HUES48 (cell line): Measurements from ENCODE around the gene EXOC3.

Source experiments
- H3K27ac ChIP-seq: one replicate; pipeline ENCODE4 v1.7.0; 2013; ENCODE audit warnings: low read depth, low read length, inconsistent platforms
- H3K27me3 ChIP-seq: 2 replicates; pipeline ENCODE4 v1.6.1; 2013; ENCODE audit warnings: mild to moderate bottlenecking, low read length; ENCODE audit not compliant: control insufficient read depth, insufficient read depth
- H3K36me3 ChIP-seq: 2 replicates; pipeline ENCODE4 v1.6.1; 2013; ENCODE audit warnings: low read length; ENCODE audit not compliant: control insufficient read depth, insufficient read depth
- H3K4me1 ChIP-seq: 2 replicates; pipeline ENCODE4 v1.6.1; 2013; ENCODE audit warnings: mild to moderate bottlenecking, low read length; ENCODE audit not compliant: control insufficient read depth, insufficient read depth
- H3K4me3 ChIP-seq: 2 replicates; pipeline ENCODE4 v1.5.1; 2013; ENCODE audit warnings: mild to moderate bottlenecking, low read depth, low read length
- H3K9ac ChIP-seq: 2 replicates; pipeline ENCODE4 v1.6.1; 2013; ENCODE audit warnings: mild to moderate bottlenecking, low read depth, low read length, moderate library complexity
- H3K9me3 ChIP-seq: 2 replicates; pipeline ENCODE4 v1.6.1; 2013; ENCODE audit warnings: low read length; ENCODE audit not compliant: control insufficient read depth, insufficient read depth

Gene EXOC3

DNA sequence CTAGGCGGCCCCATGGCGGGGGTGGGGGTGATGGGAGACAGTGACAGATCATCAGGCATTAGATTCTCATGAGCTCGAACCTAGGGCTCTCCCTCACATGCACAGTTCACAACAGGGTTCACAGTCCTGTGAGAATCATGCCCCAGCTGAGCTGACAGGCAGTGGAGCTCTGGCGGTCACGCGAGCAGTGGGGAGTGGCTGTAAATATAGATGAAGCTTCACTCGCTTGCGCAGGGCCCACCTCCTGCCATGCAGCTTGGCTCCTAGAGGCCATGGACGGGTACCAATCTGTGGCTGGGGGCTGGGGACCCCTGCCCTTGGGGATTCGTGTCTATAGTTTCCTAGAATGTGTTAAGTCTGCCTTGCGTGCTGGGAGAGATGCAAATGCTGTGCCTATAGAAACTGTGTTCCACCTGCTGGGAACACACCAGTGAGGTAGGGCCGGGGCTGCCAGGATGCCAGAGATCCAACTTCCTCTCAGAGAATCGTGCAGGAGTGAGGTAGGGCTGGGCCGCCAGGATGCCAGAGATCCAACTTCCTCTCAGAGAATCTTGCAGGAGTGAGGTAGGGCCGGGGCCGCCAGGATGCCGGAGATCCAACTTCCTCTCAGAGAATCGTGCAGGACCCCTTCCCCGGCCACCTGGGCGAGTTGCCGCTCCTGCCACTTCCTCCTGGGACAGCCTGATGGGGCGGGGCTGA lies 14.1 kb upstream of the EXOC3 start:
- Histone ChIP-seq H3K4me1 (no peaks in the 10 kb centered on the region), H3K27ac (no peak overlapping the region), H3K36me3 (no peaks in the 10 kb centered on the region), H3K27me3 (no peaks in the 10 kb centered on the region), H3K9me3 (no peaks in the 10 kb centered on the region), H3K4me3 (no peak overlapping the region), H3K9ac (no peak overlapping the region)

DNA sequence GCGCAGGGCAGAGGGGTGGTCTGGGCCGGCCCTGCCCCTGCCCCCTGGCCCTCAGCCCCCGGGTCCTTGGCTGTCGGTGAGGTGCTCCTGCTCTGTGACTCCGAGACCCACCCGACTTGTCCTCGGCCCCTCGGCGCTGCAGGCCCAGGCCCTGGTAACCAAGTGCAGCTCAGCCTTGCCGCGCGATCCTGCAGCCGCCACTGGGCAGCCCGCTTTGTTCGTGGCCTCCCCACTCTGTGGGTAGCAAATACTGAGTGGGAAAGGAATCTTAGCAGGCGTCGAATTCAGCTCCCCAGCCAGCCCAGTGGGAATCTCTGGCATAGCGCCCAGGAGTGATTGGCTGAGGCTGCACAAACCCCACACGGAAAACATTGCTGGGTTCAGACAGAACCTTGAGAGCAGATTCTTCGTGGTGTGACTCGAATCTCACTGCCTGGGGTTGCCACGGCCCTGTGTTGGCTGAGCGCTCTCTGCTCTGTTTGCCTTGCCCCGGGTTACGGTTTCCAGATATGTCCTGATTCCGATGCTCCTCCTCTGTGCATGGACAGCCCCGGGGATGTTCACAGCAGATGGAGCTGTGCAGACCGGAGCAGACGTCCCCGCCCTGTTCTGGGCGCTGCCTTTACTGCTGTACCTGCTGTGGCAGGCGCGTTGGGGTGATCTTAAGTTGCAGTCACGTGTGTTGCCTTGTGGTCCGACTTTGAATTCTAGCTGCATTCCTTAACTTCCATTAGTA lies 13.4 kb upstream of the EXOC3 start:
- Histone ChIP-seq H3K4me1 (no peaks in the 10 kb centered on the region), H3K4me3 (no peak overlapping the region), H3K36me3 (no peaks in the 10 kb centered on the region), H3K27ac (no peak overlapping the region), H3K27me3 (no peaks in the 10 kb centered on the region), H3K9me3 (no peaks in the 10 kb centered on the region), H3K9ac (no peak overlapping the region)

DNA sequence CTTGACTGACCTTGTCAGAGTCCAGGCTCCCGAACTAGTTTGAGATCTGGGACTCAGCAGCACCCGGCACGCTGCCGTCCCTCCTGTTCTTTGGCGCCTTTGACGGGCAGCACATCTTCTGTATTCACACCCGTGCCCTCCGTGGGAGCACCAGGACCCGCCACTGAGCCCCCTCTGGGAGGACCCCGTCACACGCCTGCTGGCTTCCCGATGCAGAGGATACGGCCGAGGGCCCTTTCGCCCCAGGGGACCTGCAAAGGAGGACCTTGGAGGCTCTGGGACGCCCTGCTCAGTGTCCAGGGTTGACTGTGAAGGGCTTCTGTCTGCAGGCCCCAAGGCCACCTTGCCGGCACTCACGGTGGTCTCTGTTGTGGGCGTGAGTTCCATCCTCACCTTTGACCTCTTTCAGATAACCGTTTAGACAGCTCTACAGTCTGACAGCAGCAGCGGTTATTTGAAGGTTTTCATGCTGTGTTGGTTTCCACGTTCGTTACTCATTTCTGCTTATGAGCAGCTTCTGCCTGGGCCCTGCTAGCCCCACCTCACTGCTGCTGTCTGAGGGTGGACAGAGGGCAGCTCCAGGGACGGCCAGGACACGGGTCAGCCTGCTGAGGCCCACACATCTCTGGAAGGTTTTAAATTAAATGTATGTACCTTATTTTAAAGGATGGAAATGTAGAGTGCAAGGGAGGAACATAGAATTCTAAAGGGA lies 12.6 kb upstream of the EXOC3 start:
- Histone ChIP-seq H3K27ac (no peak overlapping the region), H3K4me1 (no peaks in the 10 kb centered on the region), H3K4me3 (no peak overlapping the region), H3K9ac (no peak overlapping the region), H3K9me3 (no peaks in the 10 kb centered on the region), H3K27me3 (no peaks in the 10 kb centered on the region), H3K36me3 (no peaks in the 10 kb centered on the region)

DNA sequence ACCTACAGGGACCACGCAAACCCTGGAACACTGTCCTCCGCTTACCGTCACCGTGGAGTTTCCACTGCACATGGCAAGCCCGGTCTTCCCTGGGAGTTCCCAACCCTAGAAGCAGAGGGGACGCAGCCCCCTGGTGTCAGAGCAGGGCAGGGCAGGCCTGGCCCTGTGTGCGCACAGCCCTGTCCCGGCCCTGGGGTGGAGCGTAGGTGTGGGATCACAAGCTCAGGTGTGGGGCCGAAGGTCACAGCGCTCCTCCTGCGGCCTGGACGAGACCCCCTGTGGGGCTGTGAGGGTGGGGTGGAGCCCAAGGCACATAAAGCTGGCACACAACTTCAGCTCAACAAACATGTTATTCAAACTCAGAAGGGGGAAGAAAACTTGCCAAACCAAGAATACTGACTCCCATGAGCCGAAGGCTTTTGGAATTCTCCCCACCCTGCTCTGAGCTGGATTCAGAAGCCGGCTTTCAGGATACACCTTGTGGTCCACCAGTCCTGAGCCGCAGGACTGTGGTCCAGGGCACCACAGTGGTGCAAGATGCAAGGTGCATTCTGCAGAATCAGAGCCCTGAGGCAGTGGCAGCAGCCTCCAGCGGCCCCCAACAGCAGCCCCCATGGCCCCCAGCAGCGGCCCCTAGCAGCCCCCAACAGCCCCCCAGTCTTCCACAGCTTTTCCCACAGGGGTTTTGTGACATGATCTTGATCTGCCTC lies 11.8 kb upstream of the EXOC3 start:
- Histone ChIP-seq H3K4me1 (no peaks in the 10 kb centered on the region), H3K9me3 (no peaks in the 10 kb centered on the region), H3K9ac (no peak overlapping the region), H3K4me3 (no peak overlapping the region), H3K36me3 (no peaks in the 10 kb centered on the region), H3K27ac (no peak overlapping the region), H3K27me3 (no peaks in the 10 kb centered on the region)

DNA sequence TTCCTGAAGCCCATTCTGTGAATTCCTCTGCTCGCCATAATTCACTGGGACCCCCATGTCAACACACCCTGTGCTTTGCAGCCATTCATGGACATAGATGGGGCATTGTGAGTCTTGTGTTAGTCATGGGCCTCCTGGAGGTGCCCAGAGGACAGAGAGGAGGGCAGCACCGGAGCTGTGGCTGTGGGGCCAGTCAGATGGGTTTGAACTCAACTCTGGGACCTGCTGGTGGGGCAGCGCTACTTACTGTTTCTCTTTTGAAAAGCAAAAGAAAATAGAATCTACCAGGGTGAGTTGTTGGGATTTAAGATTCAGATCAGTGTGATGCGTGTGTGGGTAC lies 11.3 kb upstream of the EXOC3 start:
- no peaks in the 10 kb centered on the region for H3K4me1 ChIP-seq
- no peaks in the 10 kb centered on the region for H3K36me3 ChIP-seq
- no peak overlapping the region for H3K27ac ChIP-seq
- no peaks in the 10 kb centered on the region for H3K27me3 ChIP-seq
- no peaks in the 10 kb centered on the region for H3K9me3 ChIP-seq
- no peak overlapping the region for H3K4me3 ChIP-seq
- no peak overlapping the region for H3K9ac ChIP-seq

DNA sequence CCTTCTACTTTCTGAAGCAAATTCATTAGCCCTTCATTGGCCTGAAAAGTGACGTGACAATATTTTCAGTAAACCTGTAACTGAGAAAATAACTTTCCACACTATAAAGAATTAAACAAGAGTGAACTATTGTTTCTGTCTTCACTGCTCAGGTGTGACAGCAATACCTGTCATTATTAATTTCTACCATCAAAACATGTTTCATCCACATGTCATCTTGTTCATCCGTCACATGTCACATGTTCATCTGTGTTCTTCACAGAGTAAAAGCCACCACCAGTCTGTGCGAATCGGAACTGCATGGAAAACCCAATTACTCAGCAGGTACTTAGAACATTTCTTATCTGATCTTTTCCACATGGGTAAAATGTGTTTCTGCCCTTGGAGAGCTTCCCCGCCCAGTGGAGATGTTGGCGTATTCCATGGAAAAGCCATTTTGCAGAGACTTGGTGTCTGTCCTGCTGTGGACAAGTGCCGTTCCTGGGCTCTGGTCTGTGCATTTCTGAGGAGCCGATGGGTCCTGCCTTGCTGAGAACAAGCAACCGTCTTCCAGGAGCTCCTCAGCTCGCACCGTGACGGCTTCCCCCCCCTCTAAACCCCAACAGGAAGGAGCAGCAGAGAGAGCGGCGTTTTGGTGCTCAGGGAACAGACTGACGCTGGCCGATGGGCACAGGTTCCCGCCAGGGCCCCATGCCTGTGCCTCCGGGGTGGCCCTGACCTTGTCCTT lies 10.6 kb upstream of the EXOC3 start:
- H3K4me1 ChIP-seq: no peaks in the 10 kb centered on the region
- no peaks in the 10 kb centered on the region for H3K36me3 ChIP-seq
- no peak overlapping the region for H3K4me3 ChIP-seq
- H3K9ac ChIP-seq: no peak overlapping the region
- H3K27me3 ChIP-seq: no peaks in the 10 kb centered on the region
- no peak overlapping the region for H3K27ac ChIP-seq
- H3K9me3 ChIP-seq: no peaks in the 10 kb centered on the region

DNA sequence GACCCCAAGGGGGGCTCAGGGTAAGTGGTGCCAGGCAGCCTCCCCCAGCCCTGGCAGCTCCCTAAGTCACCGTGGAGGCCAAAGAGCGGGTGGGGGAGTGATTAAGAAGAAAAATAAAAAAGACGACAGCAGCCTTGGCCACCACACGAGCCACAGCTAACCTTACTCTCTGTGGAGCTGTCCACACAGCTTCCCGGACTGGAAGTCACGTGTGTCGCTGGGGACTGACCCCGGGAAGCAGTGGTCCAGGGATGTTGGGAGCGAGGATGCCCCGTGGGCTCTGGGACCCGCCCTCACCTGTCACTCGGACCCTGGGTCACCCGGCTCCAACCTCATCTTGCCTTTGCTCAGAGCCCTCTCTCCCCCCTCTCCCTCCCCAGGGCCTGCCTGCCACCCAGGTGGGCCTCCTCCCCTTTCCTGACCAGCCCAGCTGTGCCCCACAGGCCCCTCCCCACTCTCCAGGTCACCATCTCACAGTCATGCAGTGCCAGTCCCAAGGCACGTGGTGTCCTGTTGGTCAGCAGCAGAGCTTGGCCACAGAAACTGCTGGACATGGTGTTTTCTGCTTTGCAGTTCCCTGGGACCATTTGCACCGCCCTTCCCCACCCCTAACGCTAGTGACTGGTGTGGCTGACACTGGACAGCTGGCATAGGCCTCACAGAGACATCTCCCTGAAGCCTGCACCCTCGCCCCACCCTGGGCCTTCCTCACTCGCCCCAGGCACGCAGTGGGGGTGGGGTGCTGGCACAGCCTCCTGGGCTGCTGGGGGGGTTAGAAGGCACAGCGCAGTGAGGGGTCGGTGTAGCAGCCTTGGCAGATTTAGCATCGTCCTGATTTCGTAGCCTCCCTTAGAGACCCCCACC lies 9.8 kb upstream of the EXOC3 start:
- Histone ChIP-seq H3K36me3 (no peaks in the 10 kb centered on the region), H3K4me3 (no peak overlapping the region), H3K9me3 (no peaks in the 10 kb centered on the region), H3K9ac (no peak overlapping the region), H3K27me3 (no peaks in the 10 kb centered on the region), H3K4me1 (no peaks in the 10 kb centered on the region), H3K27ac (no peak overlapping the region)

DNA sequence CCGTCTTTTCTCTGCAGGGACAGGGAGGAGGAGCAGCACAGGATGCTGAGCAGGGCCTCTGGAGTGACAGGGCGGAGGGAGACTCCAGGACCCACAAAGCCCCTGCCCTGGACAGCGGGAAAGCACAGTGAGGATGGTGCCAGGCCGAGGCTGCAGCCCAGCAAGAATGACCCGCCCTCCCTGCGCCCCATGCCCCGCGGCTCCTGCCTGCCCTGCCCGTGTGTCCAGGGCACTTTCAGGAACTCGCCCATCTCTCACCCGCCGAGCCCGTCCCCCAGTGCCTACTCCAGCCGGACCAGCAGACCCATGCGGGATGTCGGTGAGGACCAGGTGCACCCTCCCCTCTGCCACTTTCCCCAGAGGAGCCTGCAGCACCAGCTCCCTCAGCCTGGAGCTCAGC lies 9.1 kb upstream of the EXOC3 start:
- Histone ChIP-seq H3K4me1 (no peaks in the 10 kb centered on the region), H3K9me3 (no peaks in the 10 kb centered on the region), H3K27ac (no peak overlapping the region), H3K4me3 (no peak overlapping the region), H3K27me3 (no peaks in the 10 kb centered on the region), H3K9ac (no peak overlapping the region), H3K36me3 (no peaks in the 10 kb centered on the region)

DNA sequence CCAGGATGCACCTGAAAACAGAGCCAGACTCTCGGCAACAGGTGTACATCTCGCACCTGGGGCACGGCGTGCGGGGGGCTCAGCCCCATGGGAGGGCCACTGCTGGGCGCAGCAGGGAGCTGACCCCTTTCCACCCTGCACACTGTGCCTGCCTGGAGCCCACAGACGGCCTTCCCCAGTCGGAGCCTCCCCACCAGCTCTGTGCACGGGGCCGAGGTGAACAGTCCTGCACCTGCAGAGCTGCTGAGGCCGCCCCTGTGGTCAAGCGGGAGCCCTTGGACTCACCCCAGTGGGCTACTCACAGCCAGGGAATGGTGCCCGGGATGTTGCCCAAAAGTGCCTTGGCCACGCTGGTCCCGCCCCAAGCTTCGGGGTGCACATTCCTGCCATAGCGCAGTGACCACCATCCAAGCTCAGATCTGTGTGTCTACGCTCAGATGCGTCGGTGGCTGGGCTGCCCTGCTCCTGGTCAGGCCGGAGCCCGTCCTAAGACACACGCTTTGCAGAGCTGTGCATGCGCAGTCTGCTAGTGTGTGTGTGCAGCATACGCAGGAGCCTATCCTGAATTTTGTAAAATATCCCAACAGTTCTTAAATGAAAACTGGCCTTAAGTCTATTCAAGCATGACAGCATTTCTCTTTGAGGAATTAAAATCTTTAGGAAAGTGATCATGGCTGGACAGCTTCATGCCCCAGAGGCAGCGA lies 8.4 kb upstream of the EXOC3 start:
- Histone ChIP-seq H3K27me3 (no peaks in the 10 kb centered on the region), H3K9ac (no peak overlapping the region), H3K9me3 (no peaks in the 10 kb centered on the region), H3K4me1 (no peaks in the 10 kb centered on the region), H3K36me3 (no peaks in the 10 kb centered on the region), H3K4me3 (no peak overlapping the region), H3K27ac (no peak overlapping the region)
